Measurements from ENCODE around the gene EFEMP2. TPM values are rescaled to one million over a fixed set of nuclear protein-coding genes. Genes with fewer than 3 reads are reported as not detected.
A peak's percentile ranks its signal among the peaks of the same experiment; 100 is the strongest.

Gene EFEMP2
- total RNA-seq, 5 donors from 2014 or later (not counting 1 experiment from before 2014, with no cell fraction given), result 7.0 to 14.1 (median 10.2) TPM

- Mint-ChIP-seq H3K27ac (peak overlapping the region; percentile 90 to 91), H3K27me3 (no peaks in the 10 kb centered on the region), H3K36me3 (peaks cover 48% of the 10 kb centered on the region), H3K9me3 (no peaks in the 10 kb centered on the region), H3K4me3 (peak overlapping the region; percentile 61 to 97 (median 86)), H3K4me1 (peaks cover 47 to 54% (median 53%) of the 10 kb centered on the region in 3 donors)
- ATAC-seq (replicated peaks in 1 of 4) (no peak), DNase-seq (no peak)
- Histone ChIP-seq H3K27ac (ENCODE audit: low read length) (no peak overlapping the region), H3K9me3 (no peaks in the 10 kb centered on the region), H3K4me1 (ENCODE audit: control insufficient read depth in 1 of 2, extremely low read depth in 1 of 2, insufficient read depth in 2 of 2, low read length in 2 of 2) (peaks cover 17 to 61% of the 10 kb centered on the region in 2 experiments), H3K36me3 (ENCODE audit: control insufficient read depth in 2 of 2, extremely low read depth in 1 of 2, insufficient read depth in 1 of 2, low read length in 1 of 2) (peaks cover 21 to 62% of the 10 kb centered on the region in 2 donors), H3K4me3 (ENCODE audit: control insufficient read depth in 1 of 2, extremely low read depth in 1 of 2, low read length in 1 of 2) (no peak overlapping the region), H3K27me3 (replicated peaks in 1 of 2; ENCODE audit: control insufficient read depth in 2 of 2, extremely low read depth in 1 of 2, insufficient read depth in 2 of 2, low read length in 1 of 2) (no peaks in the 10 kb centered on the region)
- CTCF ChIA-PET, result no interaction called here
- POLR2A ChIA-PET, result no interaction called here
- WGBS (ENCODE audit: insufficient coverage), result 90% methylated on average over 10 of the region's 15 CpGs
Measured at GRCh38 chr11:65854852-65855837, 17.5 kb downstream of the EFEMP2 start.

- Histone ChIP-seq H3K27ac (ENCODE audit: low read length) (peak overlapping the region; percentile 1), H3K4me3 (ENCODE audit: control insufficient read depth in 1 of 2, extremely low read depth in 1 of 2, low read length in 1 of 2) (no peak overlapping the region), H3K27me3 (replicated peaks in 1 of 2; ENCODE audit: control insufficient read depth in 2 of 2, extremely low read depth in 1 of 2, insufficient read depth in 2 of 2, low read length in 1 of 2) (no peaks in the 10 kb centered on the region), H3K4me1 (ENCODE audit: control insufficient read depth in 1 of 2, extremely low read depth in 1 of 2, insufficient read depth in 2 of 2, low read length in 2 of 2) (peaks cover 17 to 51% of the 10 kb centered on the region in 2 experiments), H3K36me3 (ENCODE audit: control insufficient read depth in 2 of 2, extremely low read depth in 1 of 2, insufficient read depth in 1 of 2, low read length in 1 of 2) (peaks cover 21 to 62% of the 10 kb centered on the region in 2 donors), H3K9me3 (no peaks in the 10 kb centered on the region)
- peak overlapping the region; percentile 3 to 67 for H3K27ac Mint-ChIP-seq
- DNase-seq (peak in 1 of 35 experiments; percentile 6), ATAC-seq (replicated peaks in 1 of 4) (no peak)
- no peaks in the 10 kb centered on the region for H3K9me3 Mint-ChIP-seq
- ChIA-PET POLR2A (no interaction called here), CTCF (no interaction called here)
- H3K4me3 Mint-ChIP-seq, result peak overlapping the region in 2 of 3 donors; percentile 39 to 97
- WGBS (ENCODE audit: insufficient coverage), result 93% methylated on average over 2 of the region's 4 CpGs
- H3K4me1 Mint-ChIP-seq, result peaks cover 41 to 48% (median 48%) of the 10 kb centered on the region in 3 donors
- peaks cover 48% of the 10 kb centered on the region for H3K36me3 Mint-ChIP-seq
- no peaks in the 10 kb centered on the region for H3K27me3 Mint-ChIP-seq
Measured at GRCh38 chr11:65854161-65854592, 18.4 kb downstream of the EFEMP2 start.

- Histone ChIP-seq H3K36me3 (ENCODE audit: control insufficient read depth in 2 of 2, extremely low read depth in 1 of 2, insufficient read depth in 1 of 2, low read length in 1 of 2) (peaks cover 21 to 62% of the 10 kb centered on the region in 2 donors), H3K9me3 (no peaks in the 10 kb centered on the region), H3K27ac (ENCODE audit: low read length) (peak overlapping the region; percentile 1), H3K4me1 (ENCODE audit: control insufficient read depth in 1 of 2, extremely low read depth in 1 of 2, insufficient read depth in 2 of 2, low read length in 2 of 2) (peaks cover 13 to 43% of the 10 kb centered on the region in 2 experiments), H3K4me3 (ENCODE audit: control insufficient read depth in 1 of 2, extremely low read depth in 1 of 2, low read length in 1 of 2) (no peak overlapping the region), H3K27me3 (replicated peaks in 1 of 2; ENCODE audit: control insufficient read depth in 2 of 2, extremely low read depth in 1 of 2, insufficient read depth in 2 of 2, low read length in 1 of 2) (no peaks in the 10 kb centered on the region)
- ATAC-seq (replicated peaks in 1 of 4) (no peak), DNase-seq (peak in 2 of 35 experiments; percentile 4 to 9)
- WGBS (ENCODE audit: insufficient coverage), result 94% methylated on average over 6 of the region's 6 CpGs
- H3K27ac Mint-ChIP-seq, result peak overlapping the region in 1 of 2 donors; percentile 80
- POLR2A ChIA-PET, result no interaction called here
- peaks cover 34 to 42% (median 41%) of the 10 kb centered on the region in 3 donors for H3K4me1 Mint-ChIP-seq
- H3K27me3 Mint-ChIP-seq, result no peaks in the 10 kb centered on the region
- peak overlapping the region in 1 of 3 donors; percentile 17 for H3K4me3 Mint-ChIP-seq
- no peaks in the 10 kb centered on the region for H3K9me3 Mint-ChIP-seq
- H3K36me3 Mint-ChIP-seq, result peaks cover 48% of the 10 kb centered on the region
- CTCF ChIA-PET, result no interaction called here
Measured at GRCh38 chr11:65853246-65853979, 19.2 kb downstream of the EFEMP2 start.

- H3K9me3 ChIP-seq, result no peaks in the 10 kb centered on the region
- 97% methylated on average over 31 of the region's 33 CpGs for WGBS (ENCODE audit: insufficient coverage)
- Mint-ChIP-seq H3K9me3 (no peaks in the 10 kb centered on the region), H3K36me3 (peaks cover 48% of the 10 kb centered on the region), H3K4me1 (peaks cover 31 to 39% (median 39%) of the 10 kb centered on the region in 3 donors), H3K27ac (no peak overlapping the region), H3K4me3 (no peak overlapping the region), H3K27me3 (no peaks in the 10 kb centered on the region)
- peaks cover 12 to 41% of the 10 kb centered on the region in 2 experiments for H3K4me1 ChIP-seq (ENCODE audit: control insufficient read depth in 1 of 2, extremely low read depth in 1 of 2, insufficient read depth in 2 of 2, low read length in 2 of 2)
- POLR2A ChIA-PET, result interaction anchor here in 1 of 2 donors (0.6 kb wide), 1 partner anchor 10 kb away, joined by 7 read pairs; no protein-coding TSS in a partner anchor
- H3K36me3 ChIP-seq (ENCODE audit: control insufficient read depth in 2 of 2, extremely low read depth in 1 of 2, insufficient read depth in 1 of 2, low read length in 1 of 2), result peaks cover 21 to 62% of the 10 kb centered on the region in 2 donors
- H3K27me3 ChIP-seq (replicated peaks in 1 of 2; ENCODE audit: control insufficient read depth in 2 of 2, extremely low read depth in 1 of 2, insufficient read depth in 2 of 2, low read length in 1 of 2), result no peaks in the 10 kb centered on the region
- no peak overlapping the region for H3K27ac ChIP-seq (ENCODE audit: low read length)
- CTCF ChIA-PET, result interaction anchor here in 1 of 2 donors (1.0 kb wide), 1 partner anchor 137 kb away, joined by 3 read pairs; no protein-coding TSS in a partner anchor
- DNase-seq (no peak), ATAC-seq (replicated peaks in 1 of 4) (no peak)
- no peak overlapping the region for H3K4me3 ChIP-seq (ENCODE audit: control insufficient read depth in 1 of 2, extremely low read depth in 1 of 2, low read length in 1 of 2)
Measured at GRCh38 chr11:65852508-65853245, 19.9 kb downstream of the EFEMP2 start.

GRCh38 chr11:65851811-65852507, 20.6 kb downstream of the EFEMP2 start:
- Histone ChIP-seq H3K4me3 (ENCODE audit: control insufficient read depth in 1 of 2, extremely low read depth in 1 of 2, low read length in 1 of 2) (no peak overlapping the region), H3K27ac (ENCODE audit: low read length) (no peak overlapping the region), H3K27me3 (replicated peaks in 1 of 2; ENCODE audit: control insufficient read depth in 2 of 2, extremely low read depth in 1 of 2, insufficient read depth in 2 of 2, low read length in 1 of 2) (no peaks in the 10 kb centered on the region), H3K36me3 (ENCODE audit: control insufficient read depth in 2 of 2, extremely low read depth in 1 of 2, insufficient read depth in 1 of 2, low read length in 1 of 2) (peaks cover 21 to 62% of the 10 kb centered on the region in 2 donors), H3K9me3 (no peaks in the 10 kb centered on the region), H3K4me1 (ENCODE audit: control insufficient read depth in 1 of 2, extremely low read depth in 1 of 2, insufficient read depth in 2 of 2, low read length in 2 of 2) (peaks cover 12 to 40% of the 10 kb centered on the region in 2 experiments)
- ATAC-seq (replicated peaks in 1 of 4) (no peak), DNase-seq (no peak)
- Mint-ChIP-seq H3K27ac (peak overlapping the region in 1 of 2 donors; percentile 65), H3K36me3 (peaks cover 48% of the 10 kb centered on the region), H3K27me3 (no peaks in the 10 kb centered on the region), H3K9me3 (no peaks in the 10 kb centered on the region), H3K4me3 (no peak overlapping the region), H3K4me1 (peaks cover 31 to 39% (median 39%) of the 10 kb centered on the region in 3 donors)
- ChIA-PET POLR2A (interaction anchor here in 1 of 2 donors (0.6 kb wide), 1 partner anchor 9 kb away, joined by 7 read pairs; no protein-coding TSS in a partner anchor), CTCF (interaction anchor here (0.5 to 1.1 kb wide), 3 partner anchors 36 to 138 kb away, joined by 3 read pairs; partner anchors contain the start of gene FIBP (in 2 of the 2))
- WGBS (ENCODE audit: insufficient coverage), result 96% methylated on average over 8 of the region's 10 CpGs
